Astrocyte (in vitro differentiated cells and primary cell): ENCODE data around the gene COL5A1.

Experiments
- EZH2 ChIP-seq: IDR thresholded peaks from 2 replicates; pipeline ENCODE4 v1.6.1; 2012; ENCODE audit warnings: mild to moderate bottlenecking, low read length, inconsistent platforms; ENCODE audit not compliant: insufficient read depth
- TF ChIP-seq, protein P1 (sequence below): IDR thresholded peaks from 2 replicates; pipeline ENCODE4 v1.5.1; 2011; ENCODE audit warnings: low read depth, mild to moderate bottlenecking, inconsistent platforms, low read length, moderate library complexity; ENCODE audit not compliant: insufficient read depth

DNA sequence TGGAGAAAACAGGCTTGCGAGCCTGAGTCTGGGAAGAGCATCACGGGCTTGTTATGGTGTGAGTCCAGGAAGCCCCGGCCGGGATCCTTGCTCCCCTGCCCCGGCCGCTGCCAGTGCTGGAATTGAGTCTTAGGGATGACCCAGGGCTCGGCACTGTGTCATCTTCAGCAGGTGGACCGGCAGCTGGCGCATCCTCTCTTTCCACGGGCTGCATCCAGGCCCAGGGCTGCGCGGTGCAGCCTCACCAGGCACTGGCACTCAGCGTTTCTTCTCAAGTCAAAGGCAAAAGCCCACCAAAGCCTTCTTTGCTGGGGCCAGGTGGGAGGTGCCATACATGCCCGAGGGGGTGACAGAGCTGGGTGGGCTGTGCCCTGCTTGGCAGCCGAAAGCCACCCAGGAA lies 46.6 kb downstream of the COL5A1 start:
- TF ChIP-seq, protein P1, sequence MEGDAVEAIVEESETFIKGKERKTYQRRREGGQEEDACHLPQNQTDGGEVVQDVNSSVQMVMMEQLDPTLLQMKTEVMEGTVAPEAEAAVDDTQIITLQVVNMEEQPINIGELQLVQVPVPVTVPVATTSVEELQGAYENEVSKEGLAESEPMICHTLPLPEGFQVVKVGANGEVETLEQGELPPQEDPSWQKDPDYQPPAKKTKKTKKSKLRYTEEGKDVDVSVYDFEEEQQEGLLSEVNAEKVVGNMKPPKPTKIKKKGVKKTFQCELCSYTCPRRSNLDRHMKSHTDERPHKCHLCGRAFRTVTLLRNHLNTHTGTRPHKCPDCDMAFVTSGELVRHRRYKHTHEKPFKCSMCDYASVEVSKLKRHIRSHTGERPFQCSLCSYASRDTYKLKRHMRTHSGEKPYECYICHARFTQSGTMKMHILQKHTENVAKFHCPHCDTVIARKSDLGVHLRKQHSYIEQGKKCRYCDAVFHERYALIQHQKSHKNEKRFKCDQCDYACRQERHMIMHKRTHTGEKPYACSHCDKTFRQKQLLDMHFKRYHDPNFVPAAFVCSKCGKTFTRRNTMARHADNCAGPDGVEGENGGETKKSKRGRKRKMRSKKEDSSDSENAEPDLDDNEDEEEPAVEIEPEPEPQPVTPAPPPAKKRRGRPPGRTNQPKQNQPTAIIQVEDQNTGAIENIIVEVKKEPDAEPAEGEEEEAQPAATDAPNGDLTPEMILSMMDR: no peak
- TF ChIP-seq EZH2: no peak
